HG03045 (cell line): ENCODE data around the gene TRPM5.

ENCODE experiments used
- ATAC-seq: cut with Tn5 transposase; IDR thresholded peaks from one replicate; pipeline ENCODE4 v1.9.1; 2021; ENCODE audit warnings: mild to moderate bottlenecking, moderate library complexity; ENCODE audit not compliant: unreplicated experiment

The TRPM5 gene

DNA sequence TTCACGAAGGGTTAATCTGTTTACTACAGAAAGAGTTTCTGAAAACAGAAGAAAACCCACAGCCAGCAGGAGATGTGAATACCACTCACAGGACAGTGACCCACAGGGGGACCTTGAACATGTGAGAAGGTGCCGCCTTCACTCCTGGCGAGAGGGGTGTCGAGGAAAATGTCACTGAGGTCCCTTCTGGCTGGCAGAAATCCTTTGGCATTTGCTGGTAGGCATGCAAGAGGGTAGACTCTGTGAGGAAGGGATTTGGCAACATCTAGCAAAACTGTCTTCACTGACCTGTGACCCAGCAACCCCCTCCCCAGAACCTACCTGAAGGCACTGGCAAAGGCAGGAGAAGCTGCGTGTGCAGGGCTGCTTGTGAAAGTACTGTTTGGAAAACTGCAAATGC is 9.1 kb upstream of the TRPM5 start:
- ATAC-seq, result no peak

DNA sequence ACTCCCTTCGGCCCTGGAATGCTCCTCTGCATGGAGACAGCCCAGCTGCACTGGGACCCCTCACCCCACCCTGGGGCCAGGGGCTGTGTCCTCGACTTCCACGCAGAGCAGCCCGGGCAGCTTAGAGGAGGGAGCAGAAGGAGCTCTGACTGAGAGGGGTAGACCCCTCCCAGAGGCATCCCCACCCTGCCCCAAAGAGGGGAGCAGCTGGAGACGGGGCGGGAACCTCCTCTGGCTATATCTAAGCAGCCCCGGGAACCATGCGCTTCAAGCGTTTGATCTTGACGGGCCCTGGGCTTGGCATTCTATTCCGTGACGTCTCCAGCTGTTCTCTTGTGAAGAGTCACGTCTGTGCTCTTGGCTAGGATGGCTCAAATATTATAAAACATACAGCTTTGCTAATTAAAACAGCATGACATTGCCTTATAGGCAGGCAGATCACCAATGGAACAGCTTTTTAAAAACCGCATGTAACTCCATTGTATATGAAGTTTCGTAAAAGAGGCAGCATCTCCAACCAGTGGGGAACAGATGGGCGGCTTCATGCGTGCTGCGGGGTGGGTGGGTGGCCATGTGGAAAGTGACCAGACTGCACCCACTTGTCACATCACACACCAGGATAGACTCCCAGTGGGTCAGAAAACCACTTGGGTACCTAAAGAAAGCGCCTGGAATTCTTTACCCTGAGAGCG is 8.2 kb upstream of the TRPM5 start:
- ATAC-seq, result no peak

DNA sequence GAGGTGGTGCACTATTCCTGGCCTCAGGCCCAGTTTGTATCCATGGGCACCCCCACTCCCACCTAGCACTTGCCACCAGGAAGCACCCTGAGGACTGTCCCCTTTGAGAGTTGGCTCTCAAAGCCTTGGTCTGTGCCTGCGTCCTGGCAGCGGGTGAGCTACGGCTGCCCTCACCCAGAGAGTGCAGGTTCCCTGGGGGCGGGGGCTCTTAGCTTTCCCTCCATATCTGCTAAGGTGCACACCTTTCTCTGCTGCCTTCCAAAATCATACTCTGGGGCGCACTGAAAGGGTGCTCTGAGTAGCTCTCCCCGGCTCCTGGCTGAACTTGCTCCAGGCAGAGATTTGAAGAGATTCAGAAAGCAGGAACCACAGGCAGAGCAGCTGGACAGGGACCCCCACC is 7.6 kb upstream of the TRPM5 start:
- no peak for ATAC-seq

DNA sequence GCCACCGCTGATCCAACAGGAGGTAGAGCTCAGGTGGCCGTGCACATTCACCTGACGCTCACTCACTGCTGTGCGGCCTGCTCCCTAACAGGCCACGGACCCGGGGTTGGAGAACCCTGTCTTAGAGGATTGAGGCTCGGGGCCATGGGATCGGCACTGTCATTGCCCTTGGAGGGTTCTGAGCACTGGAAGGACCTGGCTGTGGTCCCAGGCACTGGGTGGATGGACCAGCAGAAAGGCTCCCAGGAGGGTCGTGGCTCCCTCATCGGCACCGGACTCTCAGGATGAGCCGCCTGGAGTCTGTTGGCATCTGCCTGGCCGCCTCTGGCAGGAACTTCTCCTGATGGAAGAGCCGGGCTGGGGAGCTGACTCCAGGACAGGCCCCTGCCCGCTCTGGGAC is 7.0 kb upstream of the TRPM5 start:
- no peak for ATAC-seq

DNA sequence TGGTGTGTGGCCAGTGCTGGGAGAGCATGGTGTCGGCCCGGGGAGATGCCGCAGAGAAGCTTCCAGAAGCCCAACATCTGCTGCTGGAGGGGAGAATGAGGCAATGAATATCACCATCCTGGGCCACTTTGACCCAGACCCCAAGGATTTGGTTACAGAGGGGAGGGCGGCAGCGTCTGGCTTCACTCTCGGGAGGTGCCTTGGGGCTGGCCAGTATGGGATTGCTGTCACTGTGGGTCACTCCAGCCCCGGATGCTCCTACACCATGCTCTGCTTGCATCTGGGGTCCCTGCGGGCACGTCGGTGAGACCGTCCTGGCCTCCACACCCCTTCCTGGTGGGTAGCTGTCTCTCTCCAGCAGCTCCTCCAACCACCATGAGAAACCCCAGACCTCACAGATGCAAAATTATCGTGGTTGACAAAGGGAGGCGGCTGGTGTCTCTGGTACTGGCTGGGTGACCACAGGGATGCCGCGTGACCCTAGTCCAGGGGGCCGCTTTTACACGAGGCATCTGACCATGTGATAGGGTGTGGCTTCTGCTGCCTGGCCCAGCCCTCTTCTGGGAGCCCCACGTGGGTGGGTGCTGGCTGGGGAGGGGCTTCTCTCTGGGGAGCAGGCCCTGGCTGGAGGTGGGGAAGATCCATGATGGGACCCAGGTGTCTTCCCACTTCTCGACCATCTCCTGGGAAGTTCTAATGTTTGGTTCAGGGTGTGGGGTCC is 6.2 kb upstream of the TRPM5 start:
- no peak for ATAC-seq

DNA sequence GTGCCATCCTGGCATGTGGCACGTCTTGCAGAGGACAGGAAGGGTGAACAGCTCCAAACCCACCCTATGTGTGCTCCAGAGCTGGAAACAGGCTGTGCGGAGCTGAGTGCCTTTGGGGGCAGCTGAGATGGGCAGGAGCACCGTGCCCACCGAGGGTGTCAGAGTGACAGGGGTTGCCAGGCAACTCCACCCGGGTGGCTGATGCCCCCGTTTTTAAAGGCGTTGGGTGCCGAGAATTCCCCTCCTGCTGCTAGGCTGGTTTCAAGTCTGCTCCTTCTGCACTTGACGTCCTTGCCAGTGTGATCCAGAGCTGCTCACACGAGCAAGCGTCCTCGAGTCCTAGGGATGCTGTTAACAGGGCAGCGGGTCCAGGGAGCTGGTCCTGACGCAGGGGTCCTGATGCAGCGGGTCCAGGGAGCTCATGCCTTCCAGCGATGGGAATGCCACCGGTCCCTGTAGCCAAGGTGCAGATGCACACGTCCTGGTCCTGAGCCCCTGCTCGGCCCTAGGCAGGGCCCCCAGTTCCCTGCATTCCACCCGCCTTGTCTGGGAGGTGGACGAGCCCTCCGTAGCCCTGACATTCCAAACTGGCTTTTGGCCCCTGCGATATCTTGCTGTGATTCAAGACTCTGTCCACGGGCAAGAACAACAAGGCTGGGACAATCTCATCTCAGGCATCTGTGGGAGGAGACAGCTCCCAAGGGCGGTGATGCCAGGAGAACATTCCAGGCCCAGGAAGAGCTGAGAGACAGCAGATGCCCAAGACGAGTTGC is 5.4 kb upstream of the TRPM5 start:
- ATAC-seq, result no peak

DNA sequence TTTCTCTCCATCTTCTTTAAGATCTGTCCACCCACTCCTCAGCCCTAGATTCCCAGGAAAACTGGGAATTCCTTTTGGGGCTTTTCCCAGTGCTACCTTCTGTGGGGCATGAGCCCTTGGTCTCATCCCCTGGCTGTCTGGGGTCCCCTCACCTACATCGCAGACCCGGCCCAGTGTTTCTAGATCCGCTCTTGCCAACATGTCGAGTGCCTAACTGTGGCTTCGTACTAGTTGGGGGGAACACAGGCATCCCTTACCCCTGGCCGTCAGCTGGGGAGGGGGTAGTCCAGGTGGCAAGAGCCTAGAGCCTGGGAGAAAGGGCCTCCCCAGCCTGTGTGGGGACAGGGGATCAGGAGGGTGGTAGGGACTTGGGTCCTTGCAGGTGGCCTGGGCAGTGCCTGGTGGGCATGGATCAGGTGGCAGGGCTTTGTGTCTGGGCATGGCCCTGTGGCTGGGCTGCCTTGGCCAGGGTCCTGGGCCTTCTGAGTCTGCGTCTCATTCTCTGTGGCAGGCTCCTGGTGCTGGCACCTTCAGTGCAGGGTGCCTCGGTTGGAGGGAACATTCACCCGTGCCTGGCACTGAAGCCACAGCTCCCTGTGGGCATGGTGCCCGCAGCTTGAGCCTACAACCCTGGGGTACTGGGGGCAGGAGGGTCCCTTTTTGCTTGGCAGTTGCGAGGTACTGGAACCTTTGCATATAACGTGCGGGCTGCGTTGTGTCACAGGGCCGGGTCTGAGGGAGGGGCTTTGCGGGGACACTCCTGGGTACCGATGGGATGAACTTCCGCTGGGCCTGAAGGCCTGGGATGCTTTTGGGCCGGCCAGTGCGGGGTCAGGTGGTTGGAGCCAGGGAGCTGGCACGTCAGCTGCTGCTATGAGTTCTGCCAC is 4.6 kb upstream of the TRPM5 start:
- no peak for ATAC-seq

DNA sequence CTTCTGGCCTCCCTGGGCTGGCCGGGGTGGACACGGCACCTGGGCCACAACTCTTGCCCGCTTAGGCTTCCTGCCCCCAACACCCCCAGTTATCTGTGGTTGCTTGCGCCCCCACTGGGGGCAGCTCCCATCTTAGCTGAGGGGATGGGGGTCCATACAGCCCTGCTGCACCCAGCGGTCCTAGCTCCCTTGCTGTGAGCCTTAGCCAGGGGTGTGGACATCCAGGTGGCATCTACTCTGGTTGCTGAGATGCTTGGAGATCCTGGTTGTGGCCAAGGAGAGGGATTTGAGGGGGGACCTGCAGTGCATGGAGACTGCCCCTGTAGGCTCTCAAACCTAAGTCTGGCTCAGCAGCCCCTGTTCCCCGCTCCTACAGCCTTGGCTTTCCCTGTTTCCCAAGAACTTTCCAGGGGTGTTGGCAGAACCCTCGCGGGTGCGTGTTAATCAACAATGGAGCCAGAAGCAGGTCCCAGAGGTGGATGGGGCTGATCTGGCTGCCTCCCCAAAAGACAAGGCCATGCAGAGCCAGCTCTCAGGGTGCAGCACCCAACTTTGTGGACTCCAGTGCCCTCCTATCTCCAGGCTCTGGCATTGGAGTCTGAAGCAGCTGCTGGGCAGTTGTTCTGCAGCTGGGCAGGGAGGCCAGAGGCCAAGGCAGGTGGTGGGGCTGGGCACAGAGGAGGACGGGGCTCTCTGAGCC is 3.8 kb upstream of the TRPM5 start:
- ATAC-seq, result no peak

DNA sequence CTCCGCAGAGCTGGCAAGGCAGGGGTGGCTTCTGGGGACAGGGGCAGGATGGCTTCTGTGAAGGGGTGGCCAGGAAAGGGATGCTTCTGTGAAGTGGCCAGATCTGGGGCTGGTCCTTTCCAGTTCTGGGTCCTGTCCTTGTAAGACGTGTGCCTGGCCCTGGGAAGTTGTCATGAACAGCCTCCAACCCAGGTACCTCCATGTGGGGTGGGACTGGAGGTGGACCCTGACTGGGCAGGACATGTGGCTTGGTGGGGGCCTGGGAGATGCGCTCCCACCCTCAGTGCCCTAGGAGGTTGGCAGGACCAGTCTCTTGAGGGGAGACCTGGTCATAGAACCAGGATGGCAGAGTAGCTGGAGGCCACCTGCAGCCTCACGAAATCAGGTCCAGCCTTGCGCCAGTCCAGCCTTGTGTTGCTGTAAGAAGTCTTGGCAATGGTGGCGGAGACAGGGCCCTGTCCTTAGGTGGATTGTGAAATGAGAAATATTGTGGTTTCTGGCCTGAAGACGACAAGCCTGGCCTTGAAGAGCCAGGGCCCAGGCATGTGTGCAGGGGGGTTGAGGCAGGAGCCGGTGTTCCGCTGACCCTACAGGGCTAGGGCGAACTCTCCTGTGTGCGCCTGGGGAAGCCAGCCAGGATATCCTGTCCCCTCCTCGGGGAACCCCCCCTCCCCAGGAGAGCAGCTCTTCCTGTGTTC is 3.1 kb upstream of the TRPM5 start:
- no peak for ATAC-seq

DNA sequence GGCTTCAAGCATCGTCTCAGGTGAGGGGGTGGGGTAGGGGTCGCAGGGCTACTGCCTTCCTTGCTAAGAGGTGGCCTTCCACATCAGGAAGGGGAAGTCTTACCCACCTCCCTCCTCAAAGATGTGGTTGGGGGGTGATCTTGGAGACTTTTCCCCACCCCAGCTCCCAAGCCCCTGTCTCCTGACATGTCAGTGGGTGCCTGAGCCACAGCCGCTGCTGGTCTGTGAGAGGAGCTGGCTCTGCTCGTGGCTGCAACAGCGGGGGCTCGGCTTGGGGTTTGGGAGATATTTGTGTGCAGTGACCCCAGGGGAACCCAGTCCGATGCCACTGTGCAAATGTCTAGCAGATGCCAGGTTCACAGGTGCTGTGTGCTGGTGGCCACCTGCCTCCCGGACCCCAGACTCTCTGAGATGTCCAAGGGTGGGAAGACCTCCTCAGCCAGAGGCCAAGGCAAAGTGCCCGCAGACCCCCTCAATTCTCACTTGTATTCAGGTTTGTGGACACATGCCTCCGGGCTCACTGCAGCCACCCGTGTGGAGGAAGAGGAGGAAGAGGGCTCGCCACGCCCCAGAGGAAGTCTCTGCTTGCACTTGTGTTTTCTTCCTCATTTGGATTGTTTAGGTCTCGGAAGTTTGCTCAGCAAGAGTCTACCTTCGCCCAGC is 2.4 kb upstream of the TRPM5 start:
- no peak for ATAC-seq

DNA sequence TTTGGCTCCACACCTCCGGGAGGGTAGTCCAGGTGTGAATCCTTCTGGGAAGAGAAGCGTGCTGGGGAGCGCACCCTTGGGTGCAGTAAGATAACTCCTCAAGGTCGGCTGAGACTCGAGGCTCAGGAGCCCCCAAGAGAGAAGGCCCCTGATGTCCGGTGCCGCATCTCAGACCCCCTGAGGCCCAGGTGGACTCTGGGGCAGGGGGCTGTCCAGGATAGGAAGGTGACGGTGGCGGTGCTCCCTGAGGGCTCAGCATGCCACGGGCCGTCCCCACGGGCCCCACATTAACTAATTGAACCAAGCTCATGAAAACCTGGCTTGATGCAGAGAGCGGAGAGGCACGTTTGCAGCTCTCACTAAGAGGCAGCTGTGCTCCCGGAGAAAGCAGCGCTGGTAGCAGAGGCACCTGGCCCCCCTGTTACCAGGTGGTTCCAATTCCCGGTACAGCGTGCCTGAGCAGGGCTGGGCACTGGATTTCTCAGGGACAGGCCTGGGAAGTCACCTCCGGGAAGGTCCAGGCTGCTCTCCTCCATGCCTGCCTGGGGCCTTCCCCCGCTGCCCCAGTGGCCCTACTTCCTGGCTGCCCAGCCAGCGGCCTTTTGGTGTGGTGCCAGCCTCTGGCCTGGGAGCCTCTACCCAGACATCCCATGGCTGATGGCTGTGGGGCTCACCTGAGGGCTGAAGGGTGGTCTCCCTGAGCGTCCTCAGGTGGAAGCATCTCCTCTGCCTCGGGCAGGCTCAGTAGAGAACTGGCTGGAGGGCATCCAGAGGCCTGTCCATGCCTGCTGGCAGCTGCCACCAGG is 1.6 kb upstream of the TRPM5 start:
- ATAC-seq, result no peak

DNA sequence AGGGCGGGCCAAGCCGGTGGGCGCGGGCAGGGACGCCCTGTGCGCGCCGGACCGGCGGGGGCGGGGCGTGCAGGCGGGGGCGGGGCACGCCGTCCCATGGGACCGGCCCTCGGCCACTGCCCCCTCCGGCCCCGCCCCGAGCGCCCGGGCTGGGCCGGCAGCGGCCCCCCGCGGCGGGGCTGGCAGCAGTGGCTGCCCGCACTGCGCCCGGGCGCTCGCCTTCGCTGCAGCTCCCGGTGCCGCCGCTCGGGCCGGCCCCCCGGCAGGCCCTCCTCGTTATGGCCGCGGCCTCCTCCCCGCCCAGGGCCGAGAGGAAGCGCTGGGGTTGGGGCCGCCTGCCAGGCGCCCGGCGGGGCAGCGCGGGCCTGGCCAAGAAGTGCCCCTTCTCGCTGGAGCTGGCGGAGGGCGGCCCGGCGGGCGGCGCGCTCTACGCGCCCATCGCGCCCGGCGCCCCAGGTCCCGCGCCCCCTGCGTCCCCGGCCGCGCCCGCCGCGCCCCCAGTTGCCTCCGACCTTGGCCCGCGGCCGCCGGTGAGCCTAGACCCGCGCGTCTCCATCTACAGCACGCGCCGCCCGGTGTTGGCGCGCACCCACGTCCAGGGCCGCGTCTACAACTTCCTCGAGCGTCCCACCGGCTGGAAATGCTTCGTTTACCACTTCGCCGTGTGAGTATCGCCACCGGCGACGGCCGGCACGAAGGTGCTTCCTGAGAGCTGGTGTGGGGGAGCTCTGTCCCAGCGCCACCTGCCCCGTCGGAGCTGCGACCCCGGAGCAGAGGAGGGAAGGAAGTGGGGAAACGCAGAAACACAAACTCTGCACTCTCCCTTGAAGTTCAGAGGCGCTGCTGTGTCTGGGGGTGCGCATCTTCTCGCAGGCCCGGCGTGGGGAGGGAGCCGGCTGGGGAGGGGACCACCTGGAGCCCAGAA is 769 bp upstream of the TRPM5 start, which contains the start of gene KCNQ1:
KCNQ1 (plus strand) TSS at position 188 of the 925 bp plus-strand sequence; CDS start at position 279, 91 bp downstream.
- ATAC-seq, result no peak

DNA sequence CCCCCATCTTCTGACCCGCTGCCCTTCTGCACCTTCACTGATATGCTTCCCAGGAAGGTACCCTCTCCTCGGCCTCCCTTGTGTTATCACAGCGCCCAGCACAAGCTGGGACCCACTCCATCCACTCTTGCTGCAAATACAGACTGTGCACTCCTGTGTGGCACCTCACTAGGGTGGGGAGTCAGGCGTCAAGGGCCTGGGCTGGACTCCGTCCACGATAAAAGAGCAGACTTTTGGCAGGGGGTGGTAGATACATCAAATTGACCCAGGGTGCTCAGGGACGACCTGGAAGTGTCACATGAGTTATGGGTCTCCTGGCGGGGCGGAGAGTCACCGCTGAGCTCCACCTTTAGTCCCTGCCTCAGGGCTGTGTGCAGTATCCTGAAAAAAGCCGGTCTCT is 908 bp downstream of the TRPM5 start:
- no peak for ATAC-seq

DNA sequence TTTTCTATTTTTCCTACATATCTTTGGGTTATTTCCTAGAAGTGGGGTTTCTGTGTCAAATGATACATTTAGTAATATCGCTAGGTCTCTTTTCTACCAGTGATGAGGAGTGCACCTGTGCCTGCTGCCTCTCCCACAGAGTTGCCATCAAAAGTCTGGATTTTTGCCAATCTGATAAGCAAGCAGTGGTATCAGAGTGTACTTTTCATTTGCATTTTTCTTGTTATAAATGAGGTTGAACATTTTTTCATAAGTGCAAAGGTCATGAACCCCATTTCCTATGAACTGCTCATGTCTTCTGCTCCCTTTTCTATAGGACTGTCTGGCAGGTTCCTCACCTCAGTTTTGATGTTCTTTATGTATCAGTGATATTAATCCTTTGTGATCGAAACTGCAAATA is 1.7 kb downstream of the TRPM5 start:
- ATAC-seq, result no peak

DNA sequence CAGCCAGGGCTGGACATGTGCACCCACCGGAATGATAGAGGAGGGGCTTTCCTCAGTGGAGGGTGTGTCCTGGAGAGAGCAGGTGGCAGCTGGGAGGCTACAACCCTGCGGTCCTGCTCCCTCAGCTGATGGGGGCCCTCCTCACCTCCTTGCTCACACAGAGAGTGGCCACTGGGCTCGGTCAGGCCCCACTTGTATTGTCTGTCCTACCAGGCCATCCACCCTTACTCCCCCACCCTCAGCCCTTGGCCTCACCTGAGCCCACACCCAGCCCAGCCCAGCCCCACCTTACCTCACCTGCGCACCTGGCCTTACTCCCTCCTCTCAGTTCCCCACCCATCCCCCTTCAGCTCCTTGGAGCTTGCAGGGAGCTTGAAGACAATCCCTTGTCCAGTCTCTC is 3.1 kb downstream of the TRPM5 start:
- no peak for ATAC-seq

DNA sequence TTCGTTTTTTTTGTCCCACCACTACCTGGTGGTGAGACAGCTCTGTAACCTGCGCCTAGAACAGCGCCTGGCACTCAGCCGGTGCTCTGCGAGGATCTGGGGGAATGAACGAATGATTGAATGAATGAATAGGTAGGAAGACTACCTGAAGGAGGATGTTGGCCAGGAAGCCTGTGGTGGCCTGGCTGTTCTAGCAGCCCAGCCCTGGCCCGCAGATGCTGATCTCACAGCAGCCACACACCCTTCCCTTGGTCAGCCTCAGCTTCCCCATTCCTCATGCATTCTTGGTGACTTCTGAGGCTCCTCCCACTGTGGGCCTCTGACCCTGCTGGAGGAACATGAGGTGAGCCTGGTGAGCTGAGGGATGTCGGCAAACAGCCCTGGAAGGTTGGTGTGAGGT is 3.7 kb downstream of the TRPM5 start:
- no peak for ATAC-seq

DNA sequence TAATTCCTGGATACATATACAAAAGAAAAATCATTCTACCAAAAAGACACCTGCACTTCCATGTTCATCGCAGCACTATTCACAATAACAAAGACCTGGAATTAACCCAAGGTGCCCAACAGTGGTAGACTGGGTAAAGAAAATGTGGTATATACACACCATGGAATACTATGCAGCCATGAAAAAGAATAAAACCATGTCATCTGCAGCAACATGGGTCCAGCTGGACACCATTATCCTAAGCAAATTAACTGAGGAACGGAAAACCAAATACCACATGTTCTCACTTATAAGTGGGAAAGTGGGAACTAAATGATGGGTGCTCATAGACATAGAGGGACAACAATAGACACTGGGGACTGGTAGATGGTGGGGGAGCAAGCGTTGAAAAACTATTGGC is 4.5 kb downstream of the TRPM5 start:
- no peak for ATAC-seq
